Activated effector memory CD4-positive, alpha-beta T cell treated with anti-CD3 and anti-CD28 coated beads, Interleukin-2, amount 50 U/mL, for 16 hours (primary cell): ENCODE data around the gene IDS.
A peak's percentile ranks its signal among the peaks of the same experiment; 100 is the strongest.
"Not testable (repeated sequence)": the region's sequence is repeated elsewhere in the genome, so short reads cannot be mapped to it uniquely, and the experiment has no call there.

Experiments used
- DNase-seq: peaks from one replicate; pipeline ENCODE4 v3.0.0-alpha.2; 2020

The IDS gene, protein sequence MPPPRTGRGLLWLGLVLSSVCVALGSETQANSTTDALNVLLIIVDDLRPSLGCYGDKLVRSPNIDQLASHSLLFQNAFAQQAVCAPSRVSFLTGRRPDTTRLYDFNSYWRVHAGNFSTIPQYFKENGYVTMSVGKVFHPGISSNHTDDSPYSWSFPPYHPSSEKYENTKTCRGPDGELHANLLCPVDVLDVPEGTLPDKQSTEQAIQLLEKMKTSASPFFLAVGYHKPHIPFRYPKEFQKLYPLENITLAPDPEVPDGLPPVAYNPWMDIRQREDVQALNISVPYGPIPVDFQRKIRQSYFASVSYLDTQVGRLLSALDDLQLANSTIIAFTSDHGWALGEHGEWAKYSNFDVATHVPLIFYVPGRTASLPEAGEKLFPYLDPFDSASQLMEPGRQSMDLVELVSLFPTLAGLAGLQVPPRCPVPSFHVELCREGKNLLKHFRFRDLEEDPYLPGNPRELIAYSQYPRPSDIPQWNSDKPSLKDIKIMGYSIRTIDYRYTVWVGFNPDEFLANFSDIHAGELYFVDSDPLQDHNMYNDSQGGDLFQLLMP

DNA sequence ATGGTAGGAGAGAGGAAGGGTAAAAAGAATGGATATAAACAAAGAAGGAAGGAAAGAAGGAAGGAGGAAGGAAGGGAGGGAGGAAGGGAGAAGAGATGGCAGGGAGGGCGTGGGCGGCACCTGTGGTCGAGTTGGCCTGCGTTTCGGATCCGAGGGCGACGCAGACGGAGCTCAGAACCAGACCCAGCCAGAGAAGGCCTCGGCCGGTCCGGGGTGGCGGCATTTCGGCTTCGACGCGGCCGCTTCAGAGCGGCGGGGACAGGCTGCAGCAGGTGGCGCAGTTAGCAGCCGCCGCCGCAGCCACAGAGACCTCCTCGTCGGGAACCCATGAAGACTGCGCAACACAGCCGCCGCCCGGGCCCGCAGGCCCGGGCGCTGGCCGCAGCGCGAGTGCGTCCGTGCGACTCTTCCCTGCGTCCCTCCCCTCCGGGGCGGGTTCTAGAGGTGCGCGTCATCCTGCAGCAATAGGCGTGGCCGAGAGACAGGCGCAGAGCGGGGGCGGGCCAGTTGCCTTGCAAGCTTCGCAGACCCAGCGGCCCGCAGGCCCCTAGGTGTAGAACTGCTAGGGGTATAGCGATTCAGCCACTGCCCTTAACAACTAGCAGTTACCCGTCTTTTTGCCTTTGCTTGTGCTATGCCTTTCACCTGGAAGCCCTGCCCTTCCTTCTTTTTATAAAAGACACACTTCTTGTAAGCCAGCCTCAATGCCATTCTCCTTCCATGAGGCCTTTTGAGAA is at the start of gene IDS:
TSS of gene IDS (minus strand) at position 392 of the 737 bp plus-strand sequence. CDS start at position 223, 169 bp downstream.
- DNase-seq, result peak; percentile 94

GRCh38 chrX:149551939-149552248 is 46.8 kb upstream of the IDS start:
- not testable (repeated sequence) for DNase-seq

GRCh38 chrX:149551245-149551938 is 46.3 kb upstream of the IDS start:
- not testable (repeated sequence) for DNase-seq

- not testable (repeated sequence) for DNase-seq
Observed at GRCh38 chrX:149550454-149550853, 45.3 kb upstream of the IDS start.

DNA sequence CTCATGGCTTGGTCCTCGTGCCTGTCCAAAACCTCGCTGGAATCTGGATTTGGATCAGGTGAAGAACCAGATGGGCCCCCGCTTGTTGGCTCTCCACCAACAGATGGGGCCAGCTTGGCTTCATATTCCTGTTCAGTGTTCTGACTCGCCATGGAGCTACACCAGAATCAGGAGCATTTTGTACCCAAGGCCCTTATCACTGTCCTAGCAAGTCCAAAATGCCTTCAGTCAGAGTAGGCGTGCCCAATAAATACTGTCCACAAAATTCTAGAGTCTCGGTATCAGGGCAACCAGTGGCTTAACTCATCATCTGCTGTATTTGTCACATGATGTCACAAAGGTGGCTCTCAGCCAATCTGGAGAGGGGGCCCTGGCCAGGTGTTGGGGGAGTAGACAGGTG is 44.6 kb upstream of the IDS start, which contains the start of gene HSFX3:
TSS of gene HSFX3 (minus strand) at position 224 of the 400 bp plus-strand sequence. CDS start at position 152, 72 bp downstream.
- DNase-seq, result not testable (repeated sequence)

DNA sequence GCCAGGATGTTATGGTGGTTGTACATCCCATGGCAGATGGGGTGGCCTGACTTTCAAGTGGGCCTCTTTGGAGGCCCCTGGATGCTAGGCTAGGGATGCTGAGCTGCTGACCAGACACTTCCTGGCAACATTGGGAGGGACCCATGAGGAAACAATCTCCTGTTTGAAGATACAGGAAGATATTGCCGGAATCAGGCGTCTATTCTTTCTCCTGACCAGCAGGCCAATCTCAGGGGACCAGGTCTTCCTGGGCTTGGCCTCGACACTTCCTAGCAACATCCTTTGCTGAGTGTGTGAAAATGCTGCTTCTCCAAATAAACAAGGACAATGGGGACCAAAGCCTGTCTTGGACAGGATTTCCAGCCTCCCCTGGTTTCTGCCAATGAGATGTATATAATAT is 42.7 kb upstream of the IDS start:
- DNase-seq, result not testable (repeated sequence)

DNA sequence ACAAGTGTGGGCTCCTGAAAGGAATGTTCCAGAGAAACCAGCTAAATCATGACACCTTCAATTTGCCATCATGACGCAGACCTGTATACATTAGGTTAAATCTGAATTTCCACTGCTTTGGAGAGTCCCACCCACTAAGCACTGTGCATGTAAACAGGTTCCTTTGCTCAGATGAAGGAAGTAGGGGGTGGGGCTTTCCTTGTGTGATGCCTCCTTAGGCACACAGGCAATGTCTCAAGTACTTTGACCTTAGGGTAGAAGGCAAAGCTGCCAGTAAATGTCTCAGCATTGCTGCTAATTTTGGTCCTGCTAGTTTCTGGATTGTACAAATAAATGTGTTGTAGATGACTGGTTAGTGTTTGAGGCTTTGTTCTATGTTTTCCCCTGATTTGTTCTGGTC is 41.9 kb upstream of the IDS start:
- DNase-seq, result not testable (repeated sequence)

- DNase-seq, result not testable (repeated sequence)
Observed at GRCh38 chrX:149545545-149546543, 40.7 kb upstream of the IDS start.

- no peak for DNase-seq
Observed at GRCh38 chrX:149541521-149542047, 36.5 kb upstream of the IDS start.

DNA sequence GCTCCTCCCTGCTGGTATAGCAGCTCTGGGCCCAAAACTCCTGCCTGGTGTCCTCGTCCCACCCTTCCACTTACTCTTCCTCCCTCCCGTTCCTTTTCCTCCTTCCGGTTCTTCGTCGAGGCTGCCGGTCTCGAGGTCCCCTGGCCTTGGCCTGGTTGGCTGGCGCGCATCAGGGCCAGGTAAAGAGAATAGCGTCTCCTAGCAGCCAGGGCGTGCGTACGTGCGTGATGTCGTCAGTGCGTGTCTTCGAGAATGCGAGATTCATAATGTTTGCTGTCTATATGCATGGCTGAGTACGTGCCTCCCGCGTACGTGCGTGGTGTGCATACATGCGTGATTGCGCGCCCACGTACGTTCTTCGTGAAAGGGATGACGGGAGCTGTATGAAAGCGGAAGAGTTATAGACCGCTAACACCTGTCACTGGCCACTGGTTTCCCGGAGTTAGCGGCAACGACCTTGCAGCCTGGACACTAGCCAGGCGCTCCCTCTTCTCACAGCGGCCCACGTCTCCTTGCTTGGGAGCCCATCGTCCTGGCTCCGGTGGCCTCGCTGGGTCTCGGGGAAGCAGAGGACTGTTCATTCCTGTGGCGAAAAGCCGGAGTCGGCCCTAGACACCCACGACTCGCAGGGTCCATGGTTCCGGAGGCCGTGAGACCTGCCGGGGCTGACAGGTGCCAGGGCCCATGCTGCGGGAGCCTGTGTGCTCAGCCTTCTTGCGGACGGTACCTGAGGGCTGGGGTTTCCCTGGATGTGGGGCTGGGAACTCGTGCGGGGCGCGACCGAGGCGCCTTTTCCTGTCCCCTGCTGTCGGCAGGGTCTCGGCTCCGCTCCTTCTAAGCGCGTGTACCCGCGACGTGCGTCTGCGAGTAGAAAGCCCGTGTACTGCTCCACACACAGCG is 35.8 kb upstream of the IDS start, which contains the start of gene EOLA1:
TSS of gene EOLA1 (plus strand) at position 392 of the 900 bp plus-strand sequence. CDS start 4,619 bp downstream, outside the sequence.
- DNase-seq, result peak; percentile 95

GRCh38 chrX:149540131-149540620 is 35.1 kb upstream of the IDS start:
- DNase-seq, result peak; percentile 94

DNA sequence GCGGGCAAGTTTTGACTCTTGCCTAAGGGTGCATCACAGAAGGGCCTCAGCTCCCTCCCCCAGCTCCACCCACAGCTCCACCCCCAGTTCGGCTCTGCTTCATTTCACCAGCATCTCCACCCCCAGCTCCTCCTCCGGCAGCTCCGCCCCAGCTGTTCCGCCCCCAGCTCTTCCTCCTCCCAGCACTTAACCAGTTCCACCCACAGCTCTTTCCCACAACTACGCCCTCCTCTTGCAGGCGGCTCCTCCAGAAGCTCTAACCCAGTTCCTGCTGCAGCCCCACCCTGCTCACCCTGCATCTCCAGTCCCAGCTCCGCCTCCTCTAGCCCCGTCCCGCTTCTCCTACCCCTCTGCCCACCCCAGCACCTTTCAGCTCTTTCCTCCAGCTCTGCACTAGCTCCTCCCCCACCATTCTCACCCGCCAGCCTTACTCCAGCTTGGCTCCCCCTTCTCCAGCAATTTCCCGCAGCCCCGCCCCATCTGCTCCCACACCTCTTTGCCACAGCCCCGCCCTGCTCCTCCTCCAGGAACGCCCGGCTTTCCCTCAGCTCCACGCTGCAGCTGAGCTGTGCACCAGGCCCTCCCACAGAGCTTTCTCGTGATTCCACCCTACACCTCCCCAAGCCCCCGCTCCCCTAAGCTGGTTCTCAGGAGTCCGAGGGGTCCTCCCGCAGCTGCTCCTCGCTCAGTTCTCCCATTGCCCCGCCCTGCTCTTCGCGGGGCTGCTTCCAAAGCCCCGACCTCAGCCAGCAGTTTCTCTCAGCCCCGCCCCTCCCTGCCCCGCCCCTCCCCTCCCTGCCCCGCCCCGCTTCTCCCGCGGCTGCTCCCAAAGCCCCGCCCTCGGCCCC is 34.4 kb upstream of the IDS start:
- peak; percentile 93 for DNase-seq

GRCh38 chrX:149537474-149537873 is 32.4 kb upstream of the IDS start:
- DNase-seq, result not testable (repeated sequence)

GRCh38 chrX:149534926-149535602 is 30.0 kb upstream of the IDS start:
- not testable (repeated sequence) for DNase-seq

DNA sequence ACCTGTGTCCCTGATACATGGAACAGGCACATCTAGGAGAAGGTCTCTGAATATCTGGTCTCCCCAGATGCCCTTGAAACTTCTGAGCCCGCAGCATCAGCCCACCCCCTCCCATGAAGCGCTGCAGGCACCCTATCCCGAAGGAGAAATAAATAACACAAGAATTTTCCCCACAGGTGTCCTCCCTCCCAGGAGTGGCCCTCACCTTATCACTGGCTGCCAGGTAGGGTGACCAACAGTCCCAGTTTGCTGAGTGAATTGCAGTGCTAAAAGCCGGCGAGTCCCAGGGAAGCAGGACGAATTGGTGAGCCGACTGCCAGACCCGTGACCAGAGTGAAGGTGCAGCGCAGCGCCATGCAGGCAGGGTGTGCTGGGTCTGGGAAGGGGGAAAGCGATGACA is 28.9 kb upstream of the IDS start:
- not testable (repeated sequence) for DNase-seq

DNA sequence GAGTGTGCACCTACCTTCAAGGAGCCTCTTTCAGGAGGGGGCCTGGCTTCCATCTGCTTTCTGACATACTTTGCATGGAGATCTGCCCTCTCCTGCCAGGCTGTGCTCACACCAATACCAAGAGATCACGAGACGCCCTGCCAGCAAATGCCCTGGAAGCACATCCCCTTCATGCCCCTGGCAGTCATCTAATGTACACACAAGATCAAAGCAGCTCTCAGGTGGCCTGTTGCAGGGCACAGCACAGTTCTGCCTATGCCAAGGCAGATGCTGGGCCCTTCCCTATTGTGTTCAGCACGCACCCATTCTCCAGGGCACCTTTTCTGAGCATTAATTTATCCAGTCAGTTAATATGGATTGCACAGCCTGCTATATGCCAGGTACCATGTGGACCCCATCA is 27.8 kb upstream of the IDS start:
- not testable (repeated sequence) for DNase-seq

DNA sequence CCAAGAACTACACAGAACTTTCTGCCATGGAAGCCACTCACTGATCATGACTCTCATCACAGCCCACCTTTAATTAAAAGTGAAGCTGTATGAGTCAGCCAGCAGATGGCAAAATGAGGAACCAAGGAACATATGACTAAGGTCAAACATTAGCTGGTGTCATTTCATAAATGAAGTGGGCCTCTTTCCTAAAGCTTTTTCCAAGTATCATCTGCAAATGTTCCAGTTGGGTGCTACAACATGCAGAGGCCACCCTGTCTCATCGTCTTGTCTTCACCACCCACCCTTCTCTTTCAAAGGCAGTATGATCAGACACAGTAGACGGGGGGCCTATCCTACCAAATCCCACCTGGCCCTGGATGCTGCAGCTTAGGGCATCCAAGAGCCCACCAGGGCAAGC is 26.5 kb upstream of the IDS start:
- DNase-seq, result no peak

GRCh38 chrX:149528381-149528780 is 23.3 kb upstream of the IDS start:
- no peak for DNase-seq
